HepG2 (cell line): Measurements from ENCODE around the gene ALX4. TPM values are rescaled to one million over a fixed set of nuclear protein-coding genes. Genes with fewer than 3 reads are reported as not detected.

ENCODE experiments used
- ATAC-seq: fragments of 200-7000 bp; cut with Tn5 transposase; 3 replicates; pipeline ENCODE4 v1.9.1; 2020; ENCODE audit warnings: mild to moderate bottlenecking, moderate library complexity
- BruUV-seq: library from RNA; stranded (reverse); fragments of 400-500 nt; replicated peaks from 2 replicates; lab custom pipeline; 2021; lab: Mats Ljungman, UMichigan
- CTCF ChIA-PET: fragments of 300-600 bp; formaldehyde crosslinking; extraction: SDS; loops from one replicate; lab custom pipeline; 2021; ENCODE audit warnings: low total read pairs, inconsistent platforms, low intra/inter-chr PET ratio; lab: Yijun Ruan, JAX
- POLR2A ChIA-PET: fragments of 350-600 bp; sonication (Branson Sonifier 250); formaldehyde crosslinking; loops from one replicate; lab custom pipeline; 2020; ENCODE audit warnings: antibody characterized with exemption, inconsistent platforms; lab: Yijun Ruan, JAX
- DNase-seq: peaks from one replicate; pipeline ENCODE4 v3.0.0-alpha.2; 2015; ENCODE audit warnings: low spot score
- FAIRE-seq: peaks from 3 replicates; lab custom pipeline; 2011; peaks lifted over from hg19 to GRCh38; lab: Jason Lieb, UNC
- H2AFZ ChIP-seq: one replicate; pipeline ENCODE4 v1.6.1; 2011; ENCODE audit warnings: low read length, inconsistent platforms
- H3K27ac ChIP-seq: fragments of 300-600 bp; 3 replicates; pipeline ENCODE4 v1.8.0; 2011; ENCODE audit warnings: mixed run types, mild to moderate bottlenecking, mixed read lengths, low read length, inconsistent platforms; ENCODE audit not compliant: insufficient read depth; ENCODE audit errors: extremely low read length
- H3K27me3 ChIP-seq, 2 experiments: fragments of 200-600 bp in 1 of 2; 2 replicates in 1 of 2; 3 replicates in 1 of 2; pipeline versions ENCODE4 v1.6.0 to v1.8.0; 2011; ENCODE audit warnings: low read length in 2 of 2, mild to moderate bottlenecking in 2 of 2, moderate library complexity in 2 of 2, inconsistent platforms in 1 of 2; ENCODE audit not compliant: insufficient read depth in 2 of 2, control insufficient read depth in 1 of 2
- H3K36me3 ChIP-seq, 2 experiments: fragments of 200-600 bp in 1 of 2; replicated peaks in 1 of 2; 2 replicates in 1 of 2; 3 replicates in 1 of 2; pipeline versions ENCODE4 v1.5.1 to v1.8.0; 2011; ENCODE audit warnings: low read length in 2 of 2, inconsistent platforms in 1 of 2; ENCODE audit not compliant: insufficient read depth in 2 of 2, control insufficient read depth in 1 of 2
- H3K4me1 ChIP-seq: 2 replicates; pipeline ENCODE4 v1.5.1; 2012; ENCODE audit warnings: low read length, inconsistent platforms; ENCODE audit not compliant: insufficient read depth
- H3K4me2 ChIP-seq: 2 replicates; pipeline ENCODE4 v1.6.0; 2011; ENCODE audit warnings: low read depth, low read length, inconsistent platforms
- H3K4me3 ChIP-seq, 3 experiments: fragments of 200-600 bp in 1 of 3; sonication (generic), shearing (Covaris generic) in 1 of 3; replicated peaks in 1 of 3; 2 replicates each; pipeline ENCODE4 v1.5.1; 2011 to 2016; ENCODE audit warnings: low read length in 3 of 3, inconsistent platforms in 2 of 3, low read depth in 2 of 3, mild to moderate bottlenecking in 2 of 3, control low read depth in 1 of 3, mixed read lengths in 1 of 3; ENCODE audit not compliant: insufficient read depth in 1 of 3
- H3K79me2 ChIP-seq: one replicate; pipeline ENCODE4 v1.6.1; 2011; ENCODE audit warnings: low read length, inconsistent platforms; ENCODE audit not compliant: insufficient read depth
- H3K9ac ChIP-seq: 2 replicates; pipeline ENCODE4 v1.6.0; 2011; ENCODE audit warnings: mild to moderate bottlenecking, low read depth, low read length, inconsistent platforms; ENCODE audit not compliant: insufficient read depth
- H3K9me3 ChIP-seq: 2 replicates; pipeline ENCODE4 v1.5.1; 2012; ENCODE audit warnings: mild to moderate bottlenecking, low read length
- H4K20me1 ChIP-seq: 2 replicates; pipeline ENCODE4 v1.6.0; 2011; ENCODE audit warnings: inconsistent platforms, mild to moderate bottlenecking, low read length, moderate library complexity; ENCODE audit not compliant: insufficient read depth
- CREB1 ChIP-seq, 2 experiments: fragments of 450-650 bp in 1 of 2; IDR thresholded peaks; 2 replicates each; pipeline ENCODE4 v1.6.1; 2016 to 2017; ENCODE audit warnings: control low read depth in 1 of 2, mild to moderate bottlenecking in 1 of 2, missing compliant biosample characterization in 1 of 2, missing genetic modification characterization in 1 of 2
- DPF2 ChIP-seq: sonication (generic); formaldehyde crosslinking; IDR thresholded peaks from 2 replicates; pipeline ENCODE4 v1.4.0; 2020; ENCODE audit warnings: mild to moderate bottlenecking, low read depth, missing genetic modification reagents, borderline replicate concordance
- ETV6 ChIP-seq: sonication (generic); formaldehyde crosslinking; conservative IDR thresholded peaks from 2 replicates; pipeline ENCODE4 v1.4.0; 2020; ENCODE audit warnings: missing genetic modification reagents
- FLYWCH1 ChIP-seq: sonication (generic); formaldehyde crosslinking; IDR thresholded peaks from 2 replicates; pipeline ENCODE4 v1.8.1; 2023; ENCODE audit warnings: mild to moderate bottlenecking, missing genetic modification reagents
- GZF1 ChIP-seq: sonication (generic); formaldehyde crosslinking; IDR thresholded peaks from 2 replicates; pipeline ENCODE4 v1.5.1; 2020; ENCODE audit warnings: mild to moderate bottlenecking, missing genetic modification reagents
- HMG20B ChIP-seq: conservative IDR thresholded peaks from 2 replicates; pipeline ENCODE4 v1.6.1; 2016; ENCODE audit warnings: missing genetic modification reagents, missing compliant biosample characterization
- KLF16 ChIP-seq, 2 experiments: sonication (generic) in 1 of 2; formaldehyde crosslinking in 1 of 2; IDR thresholded peaks; 2 replicates each; pipeline versions ENCODE4 v1.6.1 to v1.8.0; 2016 to 2023; ENCODE audit warnings: missing genetic modification reagents in 2 of 2, missing compliant biosample characterization in 1 of 2
- MLXIP ChIP-seq: sonication (generic); formaldehyde crosslinking; IDR thresholded peaks from 2 replicates; pipeline ENCODE4 v1.9.0; 2021; ENCODE audit warnings: missing genetic modification reagents, borderline replicate concordance
- SPEN ChIP-seq: sonication (generic); formaldehyde crosslinking; IDR thresholded peaks from 2 replicates; pipeline ENCODE4 v1.5.1; 2020; ENCODE audit warnings: low read depth, mild to moderate bottlenecking, missing genetic modification reagents
- ZEB1 ChIP-seq: IDR thresholded peaks from 2 replicates; pipeline ENCODE4 v1.6.1; 2012; ENCODE audit warnings: mild to moderate bottlenecking, low read depth, inconsistent platforms; ENCODE audit not compliant: insufficient replicate concordance
- ZFAT ChIP-seq: sonication (generic); formaldehyde crosslinking; conservative IDR thresholded peaks from 2 replicates; pipeline ENCODE4 v1.8.1; 2023; ENCODE audit warnings: missing genetic modification reagents, inconsistent platforms
- ZFP62 ChIP-seq: sonication (generic); formaldehyde crosslinking; IDR thresholded peaks from 2 replicates; pipeline ENCODE4 v1.4.0; 2020; ENCODE audit warnings: missing genetic modification reagents
- ZNF143 ChIP-seq: sonication (generic); formaldehyde crosslinking; IDR thresholded peaks from 2 replicates; pipeline ENCODE4 v1.4.0; 2020; ENCODE audit warnings: missing genetic modification reagents
- ZNF784 ChIP-seq: sonication (generic); formaldehyde crosslinking; IDR thresholded peaks from 2 replicates; pipeline ENCODE4 v1.5.1; 2020; ENCODE audit warnings: missing genetic modification reagents, mild to moderate bottlenecking, borderline replicate concordance
- ZNF878 ChIP-seq: sonication (generic); formaldehyde crosslinking; IDR thresholded peaks from 2 replicates; pipeline ENCODE4 v1.8.1; 2023; ENCODE audit warnings: mild to moderate bottlenecking, missing genetic modification reagents, moderate library complexity
- WGBS: methylation state at CpG from one replicate; pipeline ENCODE4 v1.1.6; 2017; ENCODE audit warnings: low lambda C conversion rate; 5-methylcytosine and 5-hydroxymethylcytosine counted together
- in situ Hi-C: cut with HindIII; loops from 2 replicates; pipeline ENCODE4 v1.10.0; 2017; ENCODE audit warnings: low pct_unique_long_range_greater_than_20kb; ENCODE audit not compliant: extremely low pct_ligation_motif_present
- intact Hi-C: fragments of 100-400 bp; cut with micrococcal nuclease; formaldehyde crosslinking; loops from one replicate; pipeline ENCODE4 v1.10.0; 2022; ENCODE audit not compliant: unreplicated experiment
- polyA plus RNA-seq, 8 experiments: library from polyadenylated mRNA; depleted of rRNA in 3 of 8; stranded (reverse) in 7 of 8; unstranded in 1 of 8; fragments of >200 nt; fragmentation: Illumina TruSeq in 4 of 8; extraction: Trizol in 4 of 8; gene quantifications; 2 replicates each; pipeline versions ENCODE4 v1.2.1 to v1.2.3, GENCODE V29; 2011 to 2016; ENCODE audit warnings: low read depth in 4 of 8, missing spikeins in 1 of 8, mixed read lengths in 1 of 8; ENCODE audit not compliant: insufficient read depth in 1 of 8
- total RNA-seq, 5 experiments: library from RNA; depleted of rRNA; stranded (reverse); fragments of >200 nt; fragmentation: Illumina TruSeq; extraction: Trizol; gene quantifications; 2 replicates each; pipeline ENCODE4 v1.2.3, GENCODE V29; 2016; ENCODE audit warnings: low read depth in 1 of 5

Gene ALX4
- total and polyA plus RNA-seq, 2 of the 13 experiments (the other 11 are each of a cell fraction or from before 2014, with no cell fraction given), result not detected

- TF ChIP-seq KLF16 (CRISPR knock-in tag; IDR thresholded peaks at IDR 0.05) (no peak), ZFP62 (CRISPR knock-in tag) (no peak), FLYWCH1 (no peak), MLXIP (CRISPR knock-in tag) (no peak), HMG20B (CRISPR knock-in tag) (no peak), ZNF143 (CRISPR knock-in tag) (no peak), SPEN (no peak)
These were observed 39.4 kb upstream of the ALX4 start (continued) for GRCh38 chr11:44349328-44349727.

DNA sequence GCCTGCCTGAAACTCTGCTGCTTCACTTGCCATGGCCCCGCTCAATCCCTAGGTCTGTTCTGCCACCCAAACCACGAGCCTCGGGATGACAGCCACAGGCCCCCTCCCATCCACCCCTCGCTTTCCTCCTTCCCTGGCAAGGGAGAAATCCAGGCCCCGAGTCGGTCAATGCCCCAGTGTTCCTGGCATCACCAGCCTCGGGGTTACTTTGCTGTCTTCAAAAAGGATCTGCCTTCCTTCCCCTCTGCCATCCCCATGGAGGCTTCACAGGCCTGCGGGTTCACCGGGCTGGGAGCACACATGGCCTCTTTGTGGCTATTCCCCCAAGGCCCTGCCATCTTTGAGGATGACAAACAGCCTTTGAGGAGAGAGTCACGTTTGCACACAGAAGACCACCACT lies 38.8 kb upstream of the ALX4 start:
- Histone ChIP-seq H3K36me3 (no peaks in the 10 kb centered on the region), H3K9ac (no peak overlapping the region), H3K27me3 (peaks cover 1 to 26% of the 10 kb centered on the region in 2 experiments; a peak in 2 of 5 replicates), H3K4me1 (no peaks in the 10 kb centered on the region), H3K9me3 (no peaks in the 10 kb centered on the region), H3K27ac (no peak overlapping the region), H3K4me2 (no peak overlapping the region), H2AFZ (no peak overlapping the region), H3K4me3 (no peak overlapping the region), H4K20me1 (no peaks in the 10 kb centered on the region), H3K79me2 (no peaks in the 10 kb centered on the region)
- POLR2A ChIA-PET, result no interaction called here
- intact Hi-C loops (no loop called here), in situ Hi-C loops (no loop called here)
- DNase-seq (no peak), FAIRE-seq (no peak), ATAC-seq (no peak)
- WGBS, result 31% methylated on average over 9 of the region's 10 CpGs
- no TSS peak for BruUV-seq
- CTCF ChIA-PET, result no interaction called here
- no peak for TF ChIP-seq ZNF784 (CRISPR knock-in tag)
- no peak for TF ChIP-seq ZFAT (CRISPR knock-in tag)
- no peak for TF ChIP-seq ETV6 (CRISPR knock-in tag)
- TF ChIP-seq ZEB1, result no peak
- no peak for TF ChIP-seq GZF1 (CRISPR knock-in tag)
- TF ChIP-seq ZNF878 (CRISPR knock-in tag), result no peak
- no peak for TF ChIP-seq CREB1 (IDR thresholded peaks at IDR 0.05)
- no peak for TF ChIP-seq CREB1 (CRISPR knock-in tag; IDR thresholded peaks at IDR 0.05)
- TF ChIP-seq DPF2 (CRISPR knock-in tag), result no peak
